Esophagus muscularis mucosa (tissue), 4 donors: ENCODE data around the gene ELK3. TPM values are rescaled to one million over a fixed set of nuclear protein-coding genes. Genes with fewer than 3 reads are reported as not detected.

Experiments
- DNase-seq: peaks from one replicate; pipeline ENCODE4 v3.0.0-alpha.2; 2017; ENCODE audit errors: extremely low spot score
- H3K27ac ChIP-seq, 4 donors: fragments of 200-600 bp; sonication (generic); replicated peaks in 1 of 4; 1 replicate in 3 of 4; 2 replicates in 1 of 4; pipeline ENCODE4 v1.5.1; 2016 to 2019; ENCODE audit warnings: mild to moderate bottlenecking in 1 of 4
- H3K27me3 ChIP-seq, 4 donors: fragments of 200-600 bp; sonication (generic); one replicate each; pipeline versions ENCODE4 v1.5.1 to v1.6.0; 2016 to 2019
- H3K36me3 ChIP-seq, 4 donors: fragments of 200-600 bp; sonication (generic); one replicate each; pipeline ENCODE4 v1.5.1; 2016 to 2019
- H3K4me1 ChIP-seq, 4 donors: fragments of 200-600 bp; sonication (generic); one replicate each; pipeline ENCODE4 v1.5.1; 2016 to 2019
- H3K4me3 ChIP-seq, 4 donors: fragments of 200-600 bp; sonication (generic); 1 replicate in 2 of 4; 2 replicates in 2 of 4; pipeline ENCODE4 v1.5.1; 2016 to 2019; ENCODE audit warnings: mild to moderate bottlenecking in 4 of 4, moderate library complexity in 1 of 4
- H3K9me3 ChIP-seq, 4 donors: fragments of 200-600 bp; sonication (generic); 1 replicate in 3 of 4; 2 replicates in 1 of 4; pipeline ENCODE4 v1.5.1; 2016 to 2019
- EP300 ChIP-seq: sonication (generic); formaldehyde crosslinking; IDR thresholded peaks from one replicate; pipeline ENCODE4 v1.6.1; 2017; ENCODE audit warnings: antibody characterized with exemption
- POLR2A ChIP-seq: fragments of 450-650 bp; IDR thresholded peaks from one replicate; pipeline ENCODE4 v1.6.1; 2017; ENCODE audit warnings: antibody characterized with exemption, moderate library complexity, mild to moderate bottlenecking, low read depth
- POLR2AphosphoS5 ChIP-seq, 2 donors: sonication (generic); formaldehyde crosslinking; IDR thresholded peaks; one replicate each; pipeline ENCODE4 v1.6.1; 2017; ENCODE audit warnings: antibody characterized with exemption in 2 of 2
- WGBS: methylation state at CpG from one replicate; pipeline ENCODE4 v1.1.5; 2018; 5-methylcytosine and 5-hydroxymethylcytosine counted together
- intact Hi-C: fragments of 100-400 bp; cut with DNase I; formaldehyde crosslinking; loops from one replicate; pipeline ENCODE4 v1.15.1; 2023
- total RNA-seq, 4 donors: library from RNA; depleted of rRNA; stranded (reverse); fragments of >200 nt; gene quantifications; one replicate each; pipeline versions ENCODE4 v1.1.0 to v1.2.1, GENCODE V29; 2016
- TF ChIP-seq, protein P1 (sequence below), 3 experiments: fragments of 200-600 bp in 2 of 3; fragments of 450-650 bp in 1 of 3; sonication (generic) in 2 of 3; IDR thresholded peaks; one replicate each; pipeline ENCODE4 v1.5.1; 2017 to 2019; ENCODE audit warnings: antibody characterized with exemption in 3 of 3, mild to moderate bottlenecking in 2 of 3, moderate library complexity in 1 of 3

The ELK3 gene
- total RNA-seq, 4 donors from 2014 or later = 13.7 to 26.9 (median 25.7) TPM

DNA sequence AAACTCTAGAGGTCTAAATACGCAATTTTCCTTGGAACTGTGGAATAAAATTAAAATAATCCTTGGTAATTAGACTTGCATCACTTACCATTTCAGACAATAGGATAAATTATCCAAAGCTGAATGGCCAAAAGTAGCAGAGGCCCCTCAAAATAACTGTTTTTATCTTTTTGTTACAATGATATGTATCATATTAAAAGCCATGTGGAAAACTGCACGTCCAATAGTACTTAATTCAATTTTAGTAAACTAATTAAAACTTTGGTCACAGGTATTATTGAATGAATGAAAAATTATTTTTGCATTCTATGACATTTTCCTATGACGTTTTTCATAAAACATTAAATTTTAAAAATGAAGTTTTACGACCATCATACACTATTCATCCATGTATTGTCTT lies 107.6 kb downstream of the ELK3 start:
- Histone ChIP-seq H3K4me1 (peaks cover 5 to 27% (median 25%) of the 10 kb centered on the region in 4 donors), H3K27ac (no peak overlapping the region), H3K36me3 (peaks cover 4 to 28% (median 26%) of the 10 kb centered on the region in 4 donors), H3K4me3 (no peak overlapping the region), H3K9me3 (no peaks in the 10 kb centered on the region), H3K27me3 (no peaks in the 10 kb centered on the region)
- TF ChIP-seq POLR2AphosphoS5 (IDR thresholded peaks at IDR 0.05) (no peak), POLR2A (no peak), EP300 (no peak)
- TF ChIP-seq, protein P1, sequence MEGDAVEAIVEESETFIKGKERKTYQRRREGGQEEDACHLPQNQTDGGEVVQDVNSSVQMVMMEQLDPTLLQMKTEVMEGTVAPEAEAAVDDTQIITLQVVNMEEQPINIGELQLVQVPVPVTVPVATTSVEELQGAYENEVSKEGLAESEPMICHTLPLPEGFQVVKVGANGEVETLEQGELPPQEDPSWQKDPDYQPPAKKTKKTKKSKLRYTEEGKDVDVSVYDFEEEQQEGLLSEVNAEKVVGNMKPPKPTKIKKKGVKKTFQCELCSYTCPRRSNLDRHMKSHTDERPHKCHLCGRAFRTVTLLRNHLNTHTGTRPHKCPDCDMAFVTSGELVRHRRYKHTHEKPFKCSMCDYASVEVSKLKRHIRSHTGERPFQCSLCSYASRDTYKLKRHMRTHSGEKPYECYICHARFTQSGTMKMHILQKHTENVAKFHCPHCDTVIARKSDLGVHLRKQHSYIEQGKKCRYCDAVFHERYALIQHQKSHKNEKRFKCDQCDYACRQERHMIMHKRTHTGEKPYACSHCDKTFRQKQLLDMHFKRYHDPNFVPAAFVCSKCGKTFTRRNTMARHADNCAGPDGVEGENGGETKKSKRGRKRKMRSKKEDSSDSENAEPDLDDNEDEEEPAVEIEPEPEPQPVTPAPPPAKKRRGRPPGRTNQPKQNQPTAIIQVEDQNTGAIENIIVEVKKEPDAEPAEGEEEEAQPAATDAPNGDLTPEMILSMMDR (IDR thresholded peaks at IDR 0.05) = no peak
- intact Hi-C loops = loop anchor here (10.0 kb wide), 1 partner anchor 93 kb away; no protein-coding TSS in a partner anchor
- DNase-seq = no peak
- 76% methylated on average over 4 of the region's 4 CpGs for WGBS

DNA sequence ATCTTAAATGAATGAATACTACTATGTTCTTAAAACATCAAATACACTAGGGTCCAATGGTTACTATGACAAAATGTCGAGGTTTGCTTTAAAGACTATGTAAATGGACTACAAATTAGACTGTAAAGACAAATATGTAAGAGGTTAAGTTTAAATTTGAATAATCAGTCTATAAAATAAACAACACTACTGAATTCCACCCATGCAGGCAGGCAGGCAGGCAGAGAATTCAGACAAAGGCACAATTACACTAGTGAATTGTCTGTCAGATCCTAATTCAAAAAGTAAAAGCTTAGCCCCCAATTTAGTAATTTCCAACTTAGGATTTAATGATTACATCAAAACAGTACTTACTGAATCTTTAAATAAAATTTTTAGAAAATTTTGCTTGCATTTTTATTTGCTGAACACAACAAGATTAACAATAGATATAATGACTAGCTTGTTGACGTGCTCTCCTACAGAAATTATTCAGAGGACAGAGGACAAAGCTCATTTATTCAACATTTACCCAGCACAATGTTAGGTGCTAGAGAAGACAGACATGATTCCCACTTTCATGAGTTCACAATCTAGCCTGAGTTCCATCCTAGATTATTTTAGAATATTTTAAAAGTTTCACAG lies 108.6 kb downstream of the ELK3 start:
- Histone ChIP-seq H3K4me1 (peaks cover 5 to 38% (median 36%) of the 10 kb centered on the region in 4 donors), H3K36me3 (peaks cover 4 to 17% (median 17%) of the 10 kb centered on the region in 4 donors), H3K27ac (no peak overlapping the region), H3K9me3 (no peaks in the 10 kb centered on the region), H3K27me3 (no peaks in the 10 kb centered on the region), H3K4me3 (no peak overlapping the region)
- TF ChIP-seq POLR2AphosphoS5 (IDR thresholded peaks at IDR 0.05) (no peak), EP300 (no peak), POLR2A (no peak)
- TF ChIP-seq, protein P1 (IDR thresholded peaks at IDR 0.05) = no peak
- intact Hi-C loops = loop anchor here (10.0 kb wide), 1 partner anchor 92 kb away; no protein-coding TSS in a partner anchor
- 58% methylated on average over 2 of the region's 2 CpGs for WGBS
- DNase-seq = no peak

DNA sequence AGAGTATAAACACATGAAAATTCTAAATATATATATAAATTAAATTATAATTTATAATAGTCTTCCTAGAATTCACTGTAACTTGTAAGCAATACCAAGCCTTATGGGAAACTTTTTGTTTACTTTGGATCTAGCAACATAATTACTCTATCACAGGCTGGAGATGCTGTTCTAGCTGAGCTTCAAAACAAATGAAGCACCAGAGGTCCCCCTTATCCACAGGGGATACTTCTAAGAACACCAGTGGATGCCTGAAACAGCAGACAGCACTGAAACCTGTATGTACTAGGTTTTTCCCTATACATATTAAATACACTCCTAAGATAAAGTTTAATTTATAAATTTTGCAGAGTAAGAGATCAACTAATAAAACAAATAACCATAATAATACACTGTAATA lies 109.5 kb downstream of the ELK3 start:
- no peak for TF ChIP-seq POLR2AphosphoS5 (IDR thresholded peaks at IDR 0.05)
- no peak for TF ChIP-seq POLR2A
- no peak for TF ChIP-seq EP300
- TF ChIP-seq, protein P1 (IDR thresholded peaks at IDR 0.05) = no peak
- Histone ChIP-seq H3K9me3 (no peaks in the 10 kb centered on the region), H3K27me3 (no peaks in the 10 kb centered on the region), H3K4me1 (peaks cover 5 to 46% (median 44%) of the 10 kb centered on the region in 4 donors), H3K36me3 (peaks cover 4 to 14% (median 12%) of the 10 kb centered on the region in 4 donors), H3K27ac (peak overlapping the region in 2 of 4 donors; percentile 18 to 50), H3K4me3 (no peak overlapping the region)
- DNase-seq = no peak
- intact Hi-C loops = loop anchor here (10.0 kb wide), 1 partner anchor 91 kb away; no protein-coding TSS in a partner anchor

DNA sequence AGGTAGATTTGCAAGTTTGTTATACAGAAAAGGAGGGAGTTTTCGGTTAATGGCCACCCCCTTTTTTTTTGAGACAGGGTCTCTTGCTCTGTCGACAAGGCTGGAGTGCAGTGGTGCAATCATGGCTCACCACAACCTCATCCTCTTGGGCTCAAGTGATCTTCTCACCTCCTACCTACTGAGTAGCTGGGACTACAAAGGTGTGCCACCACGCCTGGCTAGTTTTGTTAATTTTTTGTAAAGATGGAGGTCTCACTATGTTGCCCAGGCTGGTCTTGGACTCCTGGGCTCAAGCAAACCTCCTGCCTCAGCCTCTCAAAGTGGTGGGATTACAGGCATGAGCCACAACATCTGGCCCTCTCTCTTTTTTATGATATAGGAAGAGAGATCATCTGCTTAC lies 111.5 kb downstream of the ELK3 start:
- Histone ChIP-seq H3K27me3 (no peaks in the 10 kb centered on the region), H3K9me3 (no peaks in the 10 kb centered on the region), H3K36me3 (peaks cover 0 to 4% (median 0%) of the 10 kb centered on the region in 4 donors), H3K27ac (peak overlapping the region in 2 of 4 donors; percentile 8 to 35), H3K4me3 (no peak overlapping the region), H3K4me1 (peaks cover 5 to 54% (median 53%) of the 10 kb centered on the region in 4 donors)
- WGBS = 96% methylated on average over 3 of the region's 3 CpGs
- TF ChIP-seq, protein P1 (IDR thresholded peaks at IDR 0.05) = no peak
- TF ChIP-seq POLR2A = no peak
- no peak for TF ChIP-seq EP300
- no peak for TF ChIP-seq POLR2AphosphoS5 (IDR thresholded peaks at IDR 0.05)
- DNase-seq = no peak
- intact Hi-C loops = loop anchor here (10.0 kb wide), 1 partner anchor 89 kb away; no protein-coding TSS in a partner anchor
